ENCODE measurements around the gene PLXNA3. TPM values are rescaled to one million over a fixed set of nuclear protein-coding genes. Genes with fewer than 3 reads are reported as not detected.

PLXNA3 gene
- total and polyA plus RNA-seq, 2 experiments from 2014 or later: 2.7 to 5.4 TPM

DNA sequence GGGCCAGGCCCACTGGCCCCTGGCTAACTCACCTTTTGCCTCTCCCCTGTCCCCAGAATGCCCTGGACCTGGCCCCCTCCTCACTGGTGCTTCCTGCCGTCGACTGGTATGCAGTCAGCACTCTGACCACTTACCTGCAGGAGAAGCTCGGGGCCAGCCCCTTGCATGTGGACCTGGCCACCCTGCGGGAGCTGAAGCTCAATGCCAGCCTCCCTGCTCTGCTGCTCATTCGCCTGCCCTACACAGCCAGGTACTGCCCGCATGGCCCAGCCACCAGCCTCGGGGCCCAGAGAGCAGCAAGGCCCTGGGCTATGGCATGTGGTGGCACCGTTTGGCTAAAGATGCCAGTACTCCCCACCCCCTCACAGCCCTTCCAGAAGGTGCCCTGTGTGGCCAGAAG, 25.9 kb upstream of the PLXNA3 start (continued):
- TF ChIP-seq, protein P1, sequence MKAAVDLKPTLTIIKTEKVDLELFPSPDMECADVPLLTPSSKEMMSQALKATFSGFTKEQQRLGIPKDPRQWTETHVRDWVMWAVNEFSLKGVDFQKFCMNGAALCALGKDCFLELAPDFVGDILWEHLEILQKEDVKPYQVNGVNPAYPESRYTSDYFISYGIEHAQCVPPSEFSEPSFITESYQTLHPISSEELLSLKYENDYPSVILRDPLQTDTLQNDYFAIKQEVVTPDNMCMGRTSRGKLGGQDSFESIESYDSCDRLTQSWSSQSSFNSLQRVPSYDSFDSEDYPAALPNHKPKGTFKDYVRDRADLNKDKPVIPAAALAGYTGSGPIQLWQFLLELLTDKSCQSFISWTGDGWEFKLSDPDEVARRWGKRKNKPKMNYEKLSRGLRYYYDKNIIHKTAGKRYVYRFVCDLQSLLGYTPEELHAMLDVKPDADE (IDR thresholded peaks at IDR 0.05): no peak
- no peak for TF ChIP-seq ZNF331 (CRISPR knock-in tag; IDR thresholded peaks at IDR 0.05; ENCODE audit: low read depth)
- TF ChIP-seq, protein P2, sequence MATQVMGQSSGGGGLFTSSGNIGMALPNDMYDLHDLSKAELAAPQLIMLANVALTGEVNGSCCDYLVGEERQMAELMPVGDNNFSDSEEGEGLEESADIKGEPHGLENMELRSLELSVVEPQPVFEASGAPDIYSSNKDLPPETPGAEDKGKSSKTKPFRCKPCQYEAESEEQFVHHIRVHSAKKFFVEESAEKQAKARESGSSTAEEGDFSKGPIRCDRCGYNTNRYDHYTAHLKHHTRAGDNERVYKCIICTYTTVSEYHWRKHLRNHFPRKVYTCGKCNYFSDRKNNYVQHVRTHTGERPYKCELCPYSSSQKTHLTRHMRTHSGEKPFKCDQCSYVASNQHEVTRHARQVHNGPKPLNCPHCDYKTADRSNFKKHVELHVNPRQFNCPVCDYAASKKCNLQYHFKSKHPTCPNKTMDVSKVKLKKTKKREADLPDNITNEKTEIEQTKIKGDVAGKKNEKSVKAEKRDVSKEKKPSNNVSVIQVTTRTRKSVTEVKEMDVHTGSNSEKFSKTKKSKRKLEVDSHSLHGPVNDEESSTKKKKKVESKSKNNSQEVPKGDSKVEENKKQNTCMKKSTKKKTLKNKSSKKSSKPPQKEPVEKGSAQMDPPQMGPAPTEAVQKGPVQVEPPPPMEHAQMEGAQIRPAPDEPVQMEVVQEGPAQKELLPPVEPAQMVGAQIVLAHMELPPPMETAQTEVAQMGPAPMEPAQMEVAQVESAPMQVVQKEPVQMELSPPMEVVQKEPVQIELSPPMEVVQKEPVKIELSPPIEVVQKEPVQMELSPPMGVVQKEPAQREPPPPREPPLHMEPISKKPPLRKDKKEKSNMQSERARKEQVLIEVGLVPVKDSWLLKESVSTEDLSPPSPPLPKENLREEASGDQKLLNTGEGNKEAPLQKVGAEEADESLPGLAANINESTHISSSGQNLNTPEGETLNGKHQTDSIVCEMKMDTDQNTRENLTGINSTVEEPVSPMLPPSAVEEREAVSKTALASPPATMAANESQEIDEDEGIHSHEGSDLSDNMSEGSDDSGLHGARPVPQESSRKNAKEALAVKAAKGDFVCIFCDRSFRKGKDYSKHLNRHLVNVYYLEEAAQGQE (IDR thresholded peaks at IDR 0.05; ENCODE audit: unreplicated experiment): no peak
- no peak for TF ChIP-seq EZH2 (IDR thresholded peaks at IDR 0.05; ENCODE audit: low read depth, unreplicated experiment)
- no peak for TF ChIP-seq STAT1 (IDR thresholded peaks at IDR 0.05; ENCODE audit: unreplicated experiment)

DNA sequence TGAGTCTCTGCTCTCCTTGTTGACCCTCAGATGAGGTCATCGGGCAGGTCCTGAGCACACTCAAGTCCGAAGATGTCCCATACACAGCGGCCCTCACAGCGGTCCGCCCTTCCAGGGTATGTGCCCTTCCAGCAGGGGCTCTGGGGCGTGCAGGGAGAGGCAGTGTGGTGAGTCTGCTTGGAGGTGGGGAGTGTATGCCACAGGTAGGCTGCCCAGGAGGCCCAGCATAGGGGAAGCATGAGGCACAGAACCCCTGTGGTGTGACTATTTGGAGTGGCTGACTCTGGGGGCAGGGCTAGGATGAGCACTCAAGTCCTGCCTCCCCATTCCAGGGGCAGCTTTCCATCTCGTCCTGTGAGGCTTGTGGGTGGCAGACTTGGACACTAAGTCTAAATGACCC, 24.5 kb upstream of the PLXNA3 start:
- no peak overlapping the region for H3K27ac ChIP-seq (ENCODE audit: low read depth)
- H3K4me2 ChIP-seq: no peak overlapping the region
- no peak for ATAC-seq
- TF ChIP-seq CREB1 (CRISPR knock-in tag; IDR thresholded peaks at IDR 0.05; ENCODE audit: low read depth) (no peak), ZNF331 (CRISPR knock-in tag; IDR thresholded peaks at IDR 0.05; ENCODE audit: low read depth) (no peak), NANOG (IDR thresholded peaks at IDR 0.05; ENCODE audit: borderline replicate concordance) (no peak), EZH2 (IDR thresholded peaks at IDR 0.05; ENCODE audit: low read depth, unreplicated experiment) (no peak)
- TF ChIP-seq, protein P1 (IDR thresholded peaks at IDR 0.05): no peak
- H3K36me3 Mint-ChIP-seq (ENCODE audit: low read depth): peaks cover 24% of the 10 kb centered on the region
- H3K9me3 Mint-ChIP-seq: no peaks in the 10 kb centered on the region
- no peak overlapping the region for H3K27ac Mint-ChIP-seq
- H3K27me3 Mint-ChIP-seq (ENCODE audit: insufficient read depth, low read depth, poor library complexity): peaks cover 4% of the 10 kb centered on the region
- peaks cover 25% of the 10 kb centered on the region for H3K4me1 Mint-ChIP-seq
- no peaks in the 10 kb centered on the region; the same call in 1 of the 2 replicates for H3K4me1 ChIP-seq (ENCODE audit: insufficient read depth)
- no peaks in the 10 kb centered on the region for H3K36me3 ChIP-seq (ENCODE audit: insufficient read depth)
- H3K79me2 ChIP-seq (replicated peaks; ENCODE audit: insufficient read depth): peaks cover 22% of the 10 kb centered on the region
- H2AFZ ChIP-seq: no peak overlapping the region
- DNase-seq (ENCODE audit: low spot score): no peak
- H3K4me3 ChIP-seq: no peak overlapping the region
- no peaks in the 10 kb centered on the region for H3F3A ChIP-seq (replicated peaks; ENCODE audit: low read depth)
- H3K4me3 Mint-ChIP-seq: no peak overlapping the region
- H4K20me1 ChIP-seq (replicated peaks; ENCODE audit: insufficient read depth): no peaks in the 10 kb centered on the region
- H3K9me2 ChIP-seq (ENCODE audit: insufficient read depth): no peaks in the 10 kb centered on the region
- H3K27me3 ChIP-seq (ENCODE audit: insufficient read depth): no peaks in the 10 kb centered on the region

All from GM23338 (cell line).